NB4 (cell line): ENCODE measurements around the gene PSMD3.

Experiments
- CTCF ChIP-seq: IDR thresholded peaks from one replicate; pipeline ENCODE4 v1.5.1; 2012; ENCODE audit warnings: low read depth, low read length
- MAX ChIP-seq: IDR thresholded peaks from 2 replicates; pipeline ENCODE4 v1.6.1; 2011; ENCODE audit warnings: low read depth, low read length
- MYC ChIP-seq: IDR thresholded peaks from 2 replicates; pipeline ENCODE4 v1.6.1; 2011; ENCODE audit warnings: low read depth, low read length
- POLR2A ChIP-seq: IDR thresholded peaks from 2 replicates; pipeline ENCODE4 v1.6.1; 2011; ENCODE audit warnings: mild to moderate bottlenecking; ENCODE audit not compliant: insufficient read length; ENCODE audit errors: extremely low read depth

- TF ChIP-seq CTCF (no peak), POLR2A (no peak), MAX (no peak), MYC (no peak)
Observed at GRCh38 chr17:39996800-39997199, 16.2 kb downstream of the PSMD3 start.
